AG09319 (cell line): ENCODE measurements around the gene PPP1R8.
"Not testable (repeated sequence)": the region's sequence is repeated elsewhere in the genome, so short reads cannot be mapped to it uniquely, and the experiment has no call there.

Source experiments
- DNase-seq: peaks from one replicate; pipeline ENCODE4 v3.0.0-alpha.2; 2010; ENCODE audit warnings: low read depth; ENCODE audit errors: extremely low read depth
- TF ChIP-seq, protein P1 (sequence below): IDR thresholded peaks from 2 replicates; pipeline ENCODE4 v1.5.1; 2011; ENCODE audit warnings: low read depth, mild to moderate bottlenecking, inconsistent platforms, low read length, moderate library complexity

The PPP1R8 gene

GRCh38 chr1:27833470-27833869 is 2.9 kb downstream of the PPP1R8 start:
- TF ChIP-seq, protein P1, sequence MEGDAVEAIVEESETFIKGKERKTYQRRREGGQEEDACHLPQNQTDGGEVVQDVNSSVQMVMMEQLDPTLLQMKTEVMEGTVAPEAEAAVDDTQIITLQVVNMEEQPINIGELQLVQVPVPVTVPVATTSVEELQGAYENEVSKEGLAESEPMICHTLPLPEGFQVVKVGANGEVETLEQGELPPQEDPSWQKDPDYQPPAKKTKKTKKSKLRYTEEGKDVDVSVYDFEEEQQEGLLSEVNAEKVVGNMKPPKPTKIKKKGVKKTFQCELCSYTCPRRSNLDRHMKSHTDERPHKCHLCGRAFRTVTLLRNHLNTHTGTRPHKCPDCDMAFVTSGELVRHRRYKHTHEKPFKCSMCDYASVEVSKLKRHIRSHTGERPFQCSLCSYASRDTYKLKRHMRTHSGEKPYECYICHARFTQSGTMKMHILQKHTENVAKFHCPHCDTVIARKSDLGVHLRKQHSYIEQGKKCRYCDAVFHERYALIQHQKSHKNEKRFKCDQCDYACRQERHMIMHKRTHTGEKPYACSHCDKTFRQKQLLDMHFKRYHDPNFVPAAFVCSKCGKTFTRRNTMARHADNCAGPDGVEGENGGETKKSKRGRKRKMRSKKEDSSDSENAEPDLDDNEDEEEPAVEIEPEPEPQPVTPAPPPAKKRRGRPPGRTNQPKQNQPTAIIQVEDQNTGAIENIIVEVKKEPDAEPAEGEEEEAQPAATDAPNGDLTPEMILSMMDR: no peak
- DNase-seq: no peak

- TF ChIP-seq, protein P1: no peak
- DNase-seq: no peak
Observed at GRCh38 chr1:27835046-27835445, 4.5 kb downstream of the PPP1R8 start.

DNA sequence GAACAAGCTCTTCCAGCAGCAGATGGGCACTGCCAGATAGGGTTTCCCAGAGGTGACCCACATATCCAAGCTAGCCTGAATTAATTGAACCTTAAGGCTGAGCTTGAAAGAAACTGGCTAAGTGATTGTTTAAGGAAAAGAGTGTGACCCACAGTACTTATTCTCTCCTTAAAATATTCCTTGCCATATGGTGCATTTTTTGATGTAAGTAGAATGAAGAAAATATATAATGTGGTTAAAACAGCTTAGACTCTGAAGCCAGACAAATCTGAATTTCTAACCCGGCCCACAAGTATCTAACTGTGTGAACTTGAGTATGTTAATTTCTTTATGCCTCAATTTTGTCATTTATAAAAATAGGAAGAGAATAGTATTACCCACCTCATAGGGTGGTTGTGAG is 4.9 kb downstream of the PPP1R8 start:
- TF ChIP-seq, protein P1: no peak
- DNase-seq: no peak

DNA sequence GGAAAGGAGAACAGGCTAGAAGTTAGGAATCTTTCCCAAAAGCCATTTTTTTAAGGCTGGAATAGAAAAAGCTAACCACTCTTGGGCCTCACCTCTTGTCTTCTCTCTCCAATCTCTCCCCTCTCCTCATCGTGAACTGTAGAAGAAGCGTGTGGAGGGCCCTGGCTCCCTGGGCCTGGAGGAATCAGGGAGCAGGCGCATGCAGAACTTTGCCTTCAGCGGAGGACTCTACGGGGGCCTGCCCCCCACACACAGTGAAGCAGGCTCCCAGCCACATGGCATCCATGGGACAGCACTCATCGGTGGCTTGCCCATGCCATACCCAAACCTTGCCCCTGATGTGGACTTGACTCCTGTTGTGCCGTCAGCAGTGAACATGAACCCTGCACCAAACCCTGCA is 19.4 kb downstream of the PPP1R8 start:
- TF ChIP-seq, protein P1: no peak
- no peak for DNase-seq

DNA sequence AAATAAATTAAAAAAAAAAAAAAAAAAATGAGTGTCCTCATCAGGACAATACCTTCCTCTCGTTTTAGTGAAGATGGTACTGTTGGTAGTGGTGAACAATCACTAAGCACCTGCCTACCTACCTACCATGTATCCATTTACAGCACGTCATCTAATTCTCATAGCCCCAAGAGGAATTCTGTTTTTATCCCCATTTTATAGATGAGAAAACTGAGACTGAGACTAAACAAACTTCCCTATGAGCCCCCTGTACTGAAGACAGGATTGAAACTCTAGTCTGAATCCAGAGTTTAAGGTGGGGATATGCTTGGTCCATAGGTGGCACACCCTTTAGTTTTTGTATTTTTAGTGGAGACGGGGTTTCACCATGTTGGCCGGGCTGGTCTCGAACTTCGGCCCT is 24.5 kb downstream of the PPP1R8 start:
- DNase-seq: no peak
- TF ChIP-seq, protein P1: no peak

- DNase-seq: no peak
Observed at GRCh38 chr1:27856561-27857343, 26.2 kb downstream of the PPP1R8 start.

DNA sequence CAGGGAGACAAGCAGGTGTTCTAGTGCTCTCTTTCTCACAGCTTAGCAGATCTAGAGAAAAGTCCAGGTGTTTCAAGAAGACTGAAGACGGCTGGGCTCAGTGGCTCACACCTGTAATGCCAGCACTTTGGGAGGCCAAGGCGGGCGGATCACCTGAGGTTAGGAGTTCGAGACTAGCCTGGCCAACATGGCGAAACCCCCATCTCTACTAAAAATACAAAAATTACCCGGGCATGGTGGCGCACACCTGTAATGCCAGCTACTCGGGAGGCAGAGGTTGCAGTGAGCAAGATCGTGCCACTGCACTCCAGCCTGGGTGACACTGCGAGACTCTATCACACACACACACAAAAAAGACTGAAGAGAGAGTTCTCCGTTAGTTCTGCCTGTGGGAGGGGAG is 27.0 kb downstream of the PPP1R8 start:
- not testable (repeated sequence) for DNase-seq

More at GRCh38 chr1:27856561-27857343, 26.2 kb downstream of the PPP1R8 start:
- TF ChIP-seq, protein P1: no peak
